Stimulated activated CD8-positive, alpha-beta memory T cell treated with anti-CD3 and anti-CD28 coated beads, Interleukin-2, amount 100 ng/mL, for 48 hours (primary cell): Measurements from ENCODE around the gene TTC9C.
A peak's percentile ranks its signal among the peaks of the same experiment; 100 is the strongest.
"Not testable (repeated sequence)": the region's sequence is repeated elsewhere in the genome, so short reads cannot be mapped to it uniquely, and the experiment has no call there.

Source experiments
- DNase-seq, 2 donors: peaks; one replicate each; pipeline ENCODE4 v3.0.0-alpha.2; 2020; ENCODE audit warnings: low read depth in 2 of 2

The TTC9C gene

GRCh38 chr11:62728171-62728988 is at the start of gene TTC9C:
TTC9C (plus strand) TSS chr11:62728486; CDS start chr11:62728849, 363 bp downstream.
- peak; percentile 72 to 77 for DNase-seq

GRCh38 chr11:62678770-62679696 is 49.3 kb upstream of the TTC9C start, which contains the start of gene UBXN1:
UBXN1 (minus strand) TSS chr11:62679073; CDS start chr11:62678923, 150 bp downstream.
- peak; percentile 81 to 83 for DNase-seq

GRCh38 chr11:62680825-62681240 is 47.5 kb upstream of the TTC9C start:
- DNase-seq = no peak

- DNase-seq = no peak
Observed at GRCh38 chr11:62682518-62682917, 45.8 kb upstream of the TTC9C start.

GRCh38 chr11:62687508-62688396 is 40.5 kb upstream of the TTC9C start:
- DNase-seq = no peak

- DNase-seq = no peak
Observed at GRCh38 chr11:62688491-62688890, 39.8 kb upstream of the TTC9C start.

- DNase-seq = no peak
Observed at GRCh38 chr11:62689421-62690183, 38.7 kb upstream of the TTC9C start, which contains the start of gene LRRN4CL. LRRN4CL (minus strand) TSS chr11:62689530; CDS start chr11:62688508, 1,022 bp downstream.

GRCh38 chr11:62693624-62694023 is 34.7 kb upstream of the TTC9C start:
- not testable (repeated sequence) for DNase-seq

GRCh38 chr11:62694455-62695167 is 33.7 kb upstream of the TTC9C start:
- DNase-seq = peak; percentile 46 to 55

- DNase-seq = no peak
Observed at GRCh38 chr11:62702246-62702645, 26.0 kb upstream of the TTC9C start.

GRCh38 chr11:62703921-62704320 is 24.4 kb upstream of the TTC9C start:
- not testable (repeated sequence) for DNase-seq

GRCh38 chr11:62705413-62705812 is 22.9 kb upstream of the TTC9C start:
- no peak for DNase-seq

GRCh38 chr11:62705880-62706849 is 22.1 kb upstream of the TTC9C start:
- DNase-seq = peak; percentile 94 to 97

- no peak for DNase-seq
Observed at GRCh38 chr11:62706850-62707247, 21.4 kb upstream of the TTC9C start.

- no peak for DNase-seq
Observed at GRCh38 chr11:62707277-62707861, 20.9 kb upstream of the TTC9C start, which contains the start of the genes BSCL2 and GNG3. BSCL2 (minus strand) TSS chr11:62707424; CDS start chr11:62707195, 229 bp downstream. GNG3 (plus strand) TSS chr11:62707676; CDS start chr11:62708296, 620 bp downstream.

- no peak for DNase-seq
Observed at GRCh38 chr11:62708392-62708791, 19.9 kb upstream of the TTC9C start.

GRCh38 chr11:62708793-62709192 is 19.5 kb upstream of the TTC9C start:
- peak in 1 of 2 donors; percentile 33 for DNase-seq
